Ureter (tissue), 1 donor: ENCODE measurements around the gene HELZ. TPM values are rescaled to one million over a fixed set of nuclear protein-coding genes. Genes with fewer than 3 reads are reported as not detected.

Source experiments
- DNase-seq: peaks from one replicate; pipeline ENCODE4 v3.0.0-alpha.2; 2020; ENCODE audit warnings: low spot score
- total RNA-seq: library from RNA; stranded (reverse); gene quantifications from one replicate; pipeline ENCODE4 v1.2.4, GENCODE V29; 2023
- donor health status: DM: yes; HTN: yes; CAD: no.

HELZ gene
- total RNA-seq, 1 donor from 2014 or later: 68.4 TPM

DNA sequence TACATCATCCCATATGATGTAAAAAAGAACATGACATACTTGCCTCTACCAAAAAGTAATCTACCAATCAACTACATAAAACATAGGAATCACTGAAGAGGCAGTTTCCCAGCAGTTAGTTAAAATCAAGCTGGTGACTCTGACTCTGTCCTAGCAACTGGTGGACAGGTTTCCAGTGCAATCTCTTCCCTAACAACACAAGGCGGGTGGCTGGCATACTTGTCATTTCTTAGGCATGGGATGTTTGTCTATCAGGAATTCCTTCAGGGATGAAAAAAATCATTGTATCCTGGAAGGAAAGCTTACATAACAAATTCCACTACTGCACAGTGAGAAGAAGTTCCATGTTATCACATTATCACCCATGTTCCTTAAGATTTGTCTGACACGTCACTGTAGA is 50.9 kb downstream of the HELZ start:
- no peak for DNase-seq

DNA sequence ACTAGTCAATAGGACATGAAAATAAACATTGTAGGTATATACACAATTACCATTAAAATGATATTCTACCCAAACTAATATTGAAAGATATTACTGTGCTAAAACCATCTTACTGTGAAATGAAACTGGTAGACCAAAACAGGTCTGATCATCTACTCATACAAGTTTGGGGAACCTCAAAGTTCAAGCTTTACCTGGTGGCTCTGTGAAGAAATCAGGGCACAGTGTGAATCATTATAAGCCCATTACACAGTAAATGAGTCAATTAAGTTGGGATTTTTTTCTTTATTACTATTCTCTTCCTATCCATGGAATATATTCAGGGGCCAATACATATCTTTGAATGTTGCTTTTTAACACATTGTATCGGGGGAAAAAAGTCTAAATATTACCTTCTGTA is 57.1 kb downstream of the HELZ start:
- no peak for DNase-seq

DNA sequence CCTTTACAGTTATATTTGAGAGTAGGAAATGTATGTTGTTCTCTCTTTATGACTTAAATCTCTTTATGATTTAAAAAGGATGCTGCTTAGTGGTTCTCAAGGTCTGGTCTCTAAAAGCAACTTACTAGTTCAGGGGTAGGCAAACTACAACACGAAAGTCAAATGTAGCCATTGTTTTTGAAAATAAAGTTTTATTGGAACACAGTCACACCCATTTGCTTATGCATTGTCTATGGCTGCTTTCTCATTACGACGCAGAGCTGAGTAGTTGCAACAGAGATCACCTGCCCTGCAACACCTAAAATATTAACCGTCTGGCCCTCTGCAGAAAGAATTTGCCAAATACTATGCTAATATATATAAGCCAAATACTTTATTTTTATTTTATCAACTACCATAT is 58.2 kb downstream of the HELZ start:
- DNase-seq: no peak

DNA sequence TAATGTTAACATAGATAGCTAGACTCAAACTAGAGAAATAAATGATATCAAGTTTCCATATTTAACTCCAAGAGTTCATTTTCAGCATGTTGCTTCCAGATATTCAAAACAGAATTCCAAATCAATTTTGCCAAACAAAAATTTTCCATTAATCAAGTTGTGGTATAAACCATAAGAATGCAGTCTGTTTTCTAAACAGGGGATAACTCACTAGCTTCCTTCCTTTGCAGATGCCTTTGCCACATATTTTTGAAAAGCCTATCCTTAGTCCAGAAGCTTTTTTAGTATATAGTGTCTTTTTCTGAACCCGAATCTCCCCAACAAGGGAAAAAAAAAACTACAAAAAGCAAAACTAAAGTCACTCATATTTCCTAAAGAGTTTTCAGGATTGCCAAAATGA is 61.5 kb downstream of the HELZ start:
- no peak for DNase-seq

DNA sequence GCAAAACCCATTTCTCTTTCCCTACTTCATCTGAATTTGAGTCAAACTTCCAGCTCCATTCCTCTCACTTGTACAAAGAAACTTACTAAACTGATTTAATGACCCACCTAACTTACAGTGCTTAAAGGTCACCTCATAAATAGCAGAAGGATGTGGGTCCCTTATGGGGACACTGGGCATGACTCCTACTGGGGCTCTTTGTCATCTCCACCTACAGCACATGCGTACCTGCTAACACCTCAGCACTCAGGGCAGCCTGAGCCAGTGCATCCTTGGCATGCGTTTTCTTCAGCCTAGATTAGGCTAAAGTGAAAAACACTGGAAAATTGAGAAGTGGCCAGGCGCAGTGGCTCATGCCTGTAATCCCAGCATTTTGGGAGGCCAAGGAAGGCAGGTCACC is 63.2 kb downstream of the HELZ start:
- DNase-seq: no peak

DNA sequence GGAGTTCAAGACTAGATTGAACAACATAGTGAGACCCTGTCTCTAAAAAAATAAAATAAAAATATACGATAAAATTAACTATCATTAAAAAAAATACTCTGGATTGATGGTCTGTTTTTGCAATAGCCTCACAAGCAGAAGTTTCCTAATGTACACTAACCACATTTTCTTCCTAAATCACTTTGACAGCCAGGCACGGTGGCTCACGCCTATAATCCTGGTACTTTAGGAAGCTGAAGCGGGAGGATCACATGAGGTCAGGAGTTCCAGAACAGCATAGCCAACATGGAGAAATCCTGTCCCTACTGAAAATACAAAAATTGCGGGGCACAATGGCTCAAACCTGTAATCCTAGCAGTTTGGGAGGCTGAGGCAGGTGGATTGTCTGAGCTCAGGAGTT is 64.7 kb downstream of the HELZ start:
- DNase-seq: no peak

DNA sequence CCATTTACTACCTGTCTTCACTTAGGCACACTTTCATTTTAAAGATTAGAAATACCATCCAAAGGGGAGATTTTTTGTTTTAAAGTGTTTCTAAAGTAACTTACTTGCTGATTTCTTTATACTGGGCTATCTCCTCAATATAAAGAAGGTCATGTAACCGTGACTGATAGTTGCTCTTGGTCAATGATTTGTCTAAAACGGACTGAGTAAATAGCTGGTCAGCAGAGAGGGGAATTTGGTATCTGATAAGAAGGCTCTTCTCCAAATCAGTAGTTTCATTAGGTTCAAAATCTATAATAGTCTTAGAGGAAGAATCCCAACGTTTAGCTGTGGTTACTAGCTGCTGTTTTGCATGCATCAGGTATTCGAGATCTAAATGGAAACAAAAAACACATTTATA is 66.4 kb downstream of the HELZ start:
- no peak for DNase-seq

DNA sequence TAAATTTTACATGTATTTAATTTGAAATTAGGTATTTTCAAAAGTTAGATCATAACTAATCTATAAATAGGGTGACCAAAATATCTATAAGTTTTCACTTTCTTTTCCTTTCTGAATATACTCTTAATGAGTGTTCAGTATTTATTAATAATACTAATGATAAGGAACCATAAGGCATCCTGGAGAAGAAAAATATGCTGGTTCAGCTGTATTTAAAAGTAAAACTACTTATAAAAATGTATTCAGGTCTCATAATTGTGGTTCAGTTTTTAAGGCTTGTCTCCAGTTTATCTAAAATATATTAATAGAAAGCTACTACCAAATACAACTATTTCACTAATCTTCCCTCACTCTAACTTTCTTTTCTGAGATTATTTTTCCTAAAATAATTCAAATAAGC is 67.3 kb downstream of the HELZ start:
- no peak for DNase-seq

DNA sequence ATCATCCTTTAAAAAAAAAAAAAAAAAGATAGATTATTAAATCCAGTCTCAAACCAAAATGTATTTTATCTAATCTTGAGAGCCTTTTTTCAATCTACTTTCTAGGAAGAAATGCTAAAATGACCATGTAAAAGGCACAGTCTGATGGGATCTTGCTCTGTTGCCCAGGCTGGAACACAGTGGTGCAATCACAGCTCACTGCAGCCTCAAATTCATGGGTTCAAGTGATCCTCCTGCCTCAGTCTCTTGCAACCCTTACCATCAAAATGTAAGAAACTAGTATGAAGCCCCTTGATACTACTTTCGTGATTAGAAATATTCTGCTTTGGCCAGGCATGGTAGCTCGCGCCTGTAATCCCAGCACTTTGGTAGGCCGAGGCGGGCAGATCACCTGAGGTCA is 70.8 kb downstream of the HELZ start:
- no peak for DNase-seq

DNA sequence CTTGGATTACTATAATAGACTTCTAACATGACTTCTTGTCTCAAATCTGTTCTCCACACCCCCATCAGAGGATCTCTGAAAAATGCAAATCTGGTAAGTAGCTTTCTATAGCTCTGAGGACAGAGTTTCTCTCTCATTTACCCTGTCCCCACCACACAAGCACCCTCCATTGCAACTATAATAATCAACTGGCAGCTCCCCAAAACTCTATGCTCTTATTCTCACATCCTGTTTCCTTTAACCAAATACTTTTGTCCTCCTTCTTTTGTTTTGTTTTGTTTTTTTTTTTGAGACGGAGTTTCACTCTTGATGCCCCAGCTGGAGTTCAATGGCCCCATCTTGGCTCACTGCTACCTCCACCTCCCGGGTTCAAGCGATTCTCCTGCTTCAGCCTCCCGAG is 73.4 kb downstream of the HELZ start:
- DNase-seq: no peak

DNA sequence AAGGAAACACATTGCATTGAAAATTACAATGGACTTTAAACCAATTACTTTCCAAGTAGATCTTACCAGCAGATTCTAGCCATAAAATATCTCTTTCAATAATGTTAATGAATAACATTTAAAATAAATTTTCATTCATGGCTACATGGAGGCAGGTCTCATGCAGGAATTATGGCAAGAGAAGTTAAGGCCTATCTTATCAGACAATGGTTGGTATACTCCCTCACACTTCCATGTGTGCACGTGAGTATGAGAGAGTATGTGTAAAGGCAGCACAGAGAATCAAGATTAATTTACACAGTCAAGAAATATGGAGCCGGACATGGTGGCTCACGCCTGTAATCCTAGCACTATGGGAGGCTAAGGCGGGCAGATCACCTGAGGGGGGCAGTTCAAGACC is 76.5 kb downstream of the HELZ start:
- no peak for DNase-seq

DNA sequence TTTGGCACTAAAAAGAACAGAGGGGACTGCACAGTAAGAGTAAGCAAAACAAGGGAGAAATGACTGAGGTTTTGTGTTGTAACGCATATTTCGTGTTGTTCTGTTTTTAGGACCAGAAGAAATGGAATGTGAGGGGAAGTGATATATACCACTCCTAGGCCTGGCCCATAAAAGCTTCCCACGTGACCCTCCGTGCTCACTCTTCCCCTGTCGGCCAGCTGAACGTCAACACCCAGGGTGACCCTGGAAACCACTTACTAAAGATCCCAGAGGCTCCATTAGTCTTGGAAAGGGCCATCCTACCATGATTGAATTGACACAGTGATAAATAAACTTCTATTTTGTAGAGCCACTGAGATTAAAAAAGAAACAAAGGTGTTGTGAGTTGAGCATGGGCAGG is 79.8 kb downstream of the HELZ start:
- DNase-seq: no peak

DNA sequence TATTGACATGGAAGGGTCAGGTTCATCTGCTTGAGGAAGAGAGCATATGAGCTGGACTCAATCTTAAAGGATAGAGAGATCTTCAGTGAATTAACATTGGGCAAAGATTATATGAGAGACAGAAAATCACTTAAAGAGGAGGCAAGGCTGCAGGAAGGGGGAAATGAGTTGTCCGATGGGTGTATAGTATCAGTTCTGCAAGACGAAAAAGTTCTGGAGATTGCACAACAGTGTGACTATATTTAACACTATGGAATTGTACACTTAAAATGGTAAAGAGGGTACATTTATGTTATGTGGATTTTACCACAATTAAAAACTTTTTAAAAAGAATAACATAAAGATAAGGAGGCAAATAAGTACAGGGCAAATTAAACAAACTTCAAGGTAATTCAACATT is 80.7 kb downstream of the HELZ start:
- no peak for DNase-seq

DNA sequence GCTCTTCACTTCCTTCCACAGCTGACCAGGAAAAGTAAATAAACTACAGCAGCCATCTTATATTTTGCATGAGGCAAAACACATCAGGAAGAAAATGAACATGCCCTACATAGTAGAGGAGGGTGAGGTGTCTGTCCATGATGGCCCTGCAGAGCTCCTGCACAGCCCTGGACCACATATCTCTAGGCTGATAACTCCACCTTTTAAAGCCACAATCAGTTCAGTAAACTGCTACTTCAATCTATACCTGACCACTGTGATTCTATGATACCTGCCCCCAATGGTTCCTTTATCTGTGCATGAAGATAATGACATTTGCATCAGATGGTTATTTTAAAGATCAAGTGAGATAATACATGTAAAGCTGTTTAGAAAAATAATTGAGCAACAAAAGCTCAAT is 82.2 kb downstream of the HELZ start:
- no peak for DNase-seq

DNA sequence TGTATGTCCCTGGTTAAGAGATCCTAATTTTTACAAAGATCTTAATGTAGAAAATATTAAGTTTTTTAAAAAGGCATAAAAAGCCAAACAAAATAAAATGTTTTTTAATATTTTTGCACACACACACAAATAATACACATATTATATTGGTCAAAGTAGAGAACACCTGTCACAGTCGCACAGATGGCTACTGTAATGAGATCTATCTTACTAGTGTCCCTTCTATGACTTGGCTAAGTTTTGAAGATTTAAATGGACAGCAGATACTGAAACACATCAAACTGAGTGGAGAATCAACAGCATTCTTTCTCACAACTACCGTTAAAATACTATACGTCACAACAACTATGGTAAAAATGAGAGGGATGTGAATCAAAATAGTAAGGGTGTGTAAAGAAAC is 83.4 kb downstream of the HELZ start:
- no peak for DNase-seq

DNA sequence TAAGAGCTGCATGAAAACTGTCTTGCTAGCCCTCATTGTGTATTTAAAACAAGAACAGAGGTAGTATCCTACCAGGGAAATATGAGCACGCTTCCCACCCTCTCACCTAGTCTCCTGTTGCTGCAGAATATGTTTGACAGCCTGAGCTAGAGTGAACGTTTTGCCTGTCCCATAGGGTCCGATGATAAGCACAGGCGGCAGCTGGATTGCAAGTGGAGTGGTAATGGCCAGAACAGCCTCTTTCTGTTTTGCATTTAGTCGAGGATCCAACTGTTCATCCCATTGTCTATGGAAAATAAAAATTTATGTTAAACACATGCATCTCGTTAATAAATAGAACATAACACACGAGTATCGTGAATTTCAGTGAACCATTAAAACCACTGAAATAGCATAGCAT is 84.2 kb downstream of the HELZ start:
- DNase-seq: no peak

DNA sequence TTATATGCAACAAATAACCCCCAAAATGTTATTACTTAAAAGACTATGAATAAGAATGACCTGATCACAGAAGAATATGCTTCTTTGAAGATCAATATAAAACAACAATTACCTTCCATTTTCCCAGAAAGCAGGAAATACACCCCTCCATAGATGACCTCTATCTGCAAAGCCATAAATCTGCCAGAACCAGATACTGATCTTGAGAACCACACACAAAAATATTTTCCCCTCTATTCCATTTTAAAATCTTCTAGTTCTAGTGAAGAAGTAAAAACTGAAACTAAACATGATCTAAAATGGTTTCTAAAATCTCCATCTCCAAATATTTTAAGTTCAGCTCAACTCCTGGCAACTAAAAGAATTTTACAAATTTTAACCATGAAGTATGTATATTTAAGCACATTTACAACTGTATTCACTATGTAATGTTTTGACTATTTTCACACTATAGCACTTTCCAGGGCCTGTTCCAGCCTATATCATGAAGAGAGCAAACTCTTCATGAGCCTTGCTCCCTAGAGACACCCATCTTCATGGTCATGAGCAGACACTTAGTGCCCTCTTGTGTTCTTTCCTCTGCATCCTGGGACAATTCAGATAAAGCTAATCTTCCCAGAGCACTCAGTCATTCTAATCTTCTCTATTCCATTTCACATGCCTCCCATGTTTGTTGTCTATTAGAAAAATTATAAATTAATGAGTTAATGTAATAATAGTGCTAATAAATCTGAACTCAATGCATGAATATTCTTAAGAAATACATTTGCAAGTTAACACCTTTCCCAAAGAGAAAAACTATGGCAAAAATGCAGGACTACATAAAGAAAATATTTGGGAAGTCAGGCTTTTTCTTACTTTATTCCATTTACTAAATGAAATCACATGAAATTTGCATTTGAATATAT is 87.0 kb downstream of the HELZ start:
- no peak for DNase-seq

DNA sequence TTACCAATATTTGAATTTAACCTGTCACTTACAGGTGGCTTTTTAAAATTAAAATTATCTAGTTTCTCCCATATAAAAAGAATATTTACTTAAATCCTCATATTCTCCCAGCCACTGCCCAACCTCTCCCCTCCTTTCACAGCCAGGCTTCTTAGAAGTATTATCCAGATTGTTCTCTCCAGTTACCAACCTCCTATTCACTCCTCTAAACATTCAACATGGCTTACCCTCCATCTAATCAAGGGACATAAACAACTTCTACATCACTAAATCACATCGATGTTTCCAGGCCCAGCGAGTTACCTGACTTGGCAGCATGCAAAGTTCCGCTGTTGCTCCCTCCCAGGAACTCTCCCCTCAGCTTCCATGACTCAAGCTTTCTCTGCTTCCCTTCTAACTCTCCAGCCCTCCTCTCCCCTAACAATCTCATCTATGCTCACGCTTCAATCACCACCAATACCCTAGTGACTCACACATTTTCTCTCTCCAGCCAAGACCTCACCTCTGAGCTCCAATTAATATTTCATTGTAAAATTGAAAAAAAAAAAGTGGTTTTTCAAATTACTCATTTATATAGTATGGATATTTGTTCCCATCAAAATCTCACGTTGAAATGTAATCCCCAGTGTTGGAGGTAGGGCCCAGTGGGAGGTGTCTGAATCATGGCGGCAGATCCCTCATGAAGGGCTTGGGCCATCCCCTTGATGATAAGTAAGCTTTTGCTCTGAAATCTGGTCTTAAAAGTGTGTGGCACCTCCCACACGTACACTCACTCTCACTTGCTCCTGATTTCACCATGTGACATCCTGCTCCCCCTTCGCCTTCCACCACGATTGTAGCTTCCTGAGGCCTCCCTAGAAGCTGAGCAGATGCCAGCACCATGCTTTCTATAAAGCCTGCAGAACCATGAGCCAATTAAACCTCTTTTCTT is 88.5 kb downstream of the HELZ start:
- no peak for DNase-seq

DNA sequence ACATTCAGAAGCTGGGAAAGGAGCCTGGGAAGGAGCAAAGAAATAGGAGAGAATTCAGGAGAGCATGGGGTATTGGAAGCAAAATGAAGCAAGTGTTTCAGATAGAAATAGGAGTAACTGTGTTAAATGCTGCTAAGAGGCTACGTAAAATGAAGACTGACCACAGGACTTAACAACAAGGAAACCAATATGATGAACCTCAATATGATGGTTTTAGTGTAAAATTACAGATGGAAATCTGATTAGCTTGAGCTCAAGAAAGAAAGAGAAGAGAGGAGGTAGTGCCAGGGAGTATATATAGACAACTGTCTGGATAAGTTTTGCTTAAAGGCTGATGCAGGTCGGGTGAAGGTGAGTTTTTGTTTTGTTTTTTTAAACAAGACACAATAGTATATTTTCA is 92.2 kb downstream of the HELZ start:
- DNase-seq: no peak

DNA sequence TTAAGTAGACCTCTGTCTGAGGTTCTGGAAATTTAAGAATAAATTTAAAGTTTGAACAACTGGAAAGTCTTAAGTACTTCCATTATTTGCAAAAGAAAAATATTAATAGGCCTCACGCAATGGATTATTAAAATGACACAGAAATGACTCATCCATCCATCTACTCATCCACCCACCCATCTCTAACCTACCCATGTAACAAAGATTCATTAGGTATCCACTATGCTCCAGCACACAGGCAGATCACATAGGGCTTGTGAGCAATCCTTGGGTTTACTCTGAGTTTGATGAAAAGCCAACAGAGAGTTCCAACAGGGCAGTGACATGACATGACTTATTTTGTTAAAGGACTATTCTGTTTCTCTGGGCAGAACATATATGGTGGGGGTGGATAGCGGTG is 93.3 kb downstream of the HELZ start:
- no peak for DNase-seq

DNA sequence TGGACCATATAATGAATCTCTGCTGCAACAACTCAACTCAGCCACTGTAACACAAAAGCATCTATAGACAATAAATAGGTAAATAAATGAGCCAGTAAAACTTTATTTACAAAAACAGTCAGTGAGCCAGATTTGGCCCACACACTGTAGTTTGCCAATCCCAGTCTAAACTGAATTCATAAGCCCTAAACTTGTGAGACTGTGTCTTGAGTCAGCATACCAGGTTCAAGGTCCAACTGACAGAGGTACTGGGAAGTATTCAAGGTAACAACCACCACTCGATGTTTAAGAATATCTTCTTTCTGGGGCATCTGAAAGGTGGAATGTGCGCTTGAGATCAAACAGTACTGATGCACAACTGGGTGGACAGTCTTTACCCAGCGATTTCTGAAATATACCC is 94.2 kb downstream of the HELZ start:
- DNase-seq: no peak

DNA sequence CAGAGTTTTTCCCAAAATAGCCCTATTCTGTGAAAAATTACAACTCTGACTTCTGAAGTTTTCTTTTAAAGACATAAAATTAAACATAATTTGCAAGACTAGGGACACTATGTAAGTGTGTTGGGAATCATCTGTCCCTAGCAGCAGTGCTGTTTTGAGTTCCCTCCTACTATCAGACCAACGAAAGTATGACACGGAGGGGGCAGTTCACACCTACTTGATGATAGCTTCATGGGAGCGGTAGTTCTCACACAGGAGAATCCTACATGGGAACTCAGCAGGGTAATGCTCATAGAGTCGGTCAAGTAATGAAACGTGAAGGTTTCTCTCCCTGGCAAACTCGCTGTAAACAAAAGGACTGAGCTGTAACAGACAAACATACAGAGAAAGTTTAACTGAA is 96.6 kb downstream of the HELZ start:
- no peak for DNase-seq

DNA sequence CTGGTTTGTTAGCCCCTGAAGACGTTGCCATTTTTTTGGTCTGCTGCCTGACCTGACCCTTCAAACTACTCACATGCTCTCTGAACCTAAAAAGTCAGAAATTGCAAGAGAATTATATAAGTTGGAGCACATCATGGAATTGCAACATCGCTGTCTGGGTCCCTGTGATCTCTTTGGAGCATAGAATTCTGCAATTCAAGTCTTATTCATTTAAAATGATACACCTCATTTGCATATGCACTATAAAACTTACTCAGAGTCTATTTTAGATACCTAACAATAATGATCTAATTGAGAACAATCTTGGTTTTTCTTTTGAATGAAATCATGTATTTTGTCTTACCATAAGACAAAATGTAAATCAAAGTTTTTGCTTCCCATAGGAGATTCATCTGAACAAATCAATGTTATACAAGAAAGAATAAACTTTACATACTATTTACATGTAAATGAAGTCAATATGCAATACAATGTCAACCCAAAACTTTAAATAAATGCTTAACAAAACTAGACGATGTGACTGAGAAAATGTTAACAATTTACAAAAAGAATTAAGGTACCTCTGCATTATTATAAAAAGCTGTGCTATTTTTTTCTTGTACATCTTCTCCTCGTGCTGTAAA is 99.7 kb downstream of the HELZ start:
- DNase-seq: no peak
